Keratinocyte (primary cell): ENCODE results near the gene ST8SIA2. TPM values are rescaled to one million over a fixed set of nuclear protein-coding genes. Genes with fewer than 3 reads are reported as not detected.

Experiments
- DNase-seq: peaks from one replicate; pipeline ENCODE4 v3.0.0-alpha.2; 2011; ENCODE audit warnings: low read depth, missing footprints, low spot score
- FAIRE-seq: peaks from 2 replicates; lab custom pipeline; 2011; peaks lifted over from hg19 to GRCh38; lab: Jason Lieb, UNC
- H2AFZ ChIP-seq: 2 replicates; pipeline ENCODE4 v1.6.0; 2012; ENCODE audit warnings: low read length, control low read depth, inconsistent platforms; ENCODE audit not compliant: control insufficient read depth
- H3K27ac ChIP-seq: 2 replicates; pipeline ENCODE4 v1.5.1; 2011; ENCODE audit warnings: low read length; ENCODE audit not compliant: control insufficient read depth, insufficient read depth
- H3K27me3 ChIP-seq: 3 replicates; pipeline ENCODE4 v1.6.0; 2011; ENCODE audit warnings: low read length; ENCODE audit not compliant: control insufficient read depth, insufficient read depth; ENCODE audit errors: extremely low read depth
- H3K36me3 ChIP-seq, 2 experiments: 2 replicates in 1 of 2; 3 replicates in 1 of 2; pipeline ENCODE4 v1.5.1; 2011; ENCODE audit warnings: low read length in 2 of 2, mild to moderate bottlenecking in 1 of 2; ENCODE audit not compliant: control insufficient read depth in 2 of 2, insufficient read depth in 2 of 2; ENCODE audit errors: extremely low read depth in 1 of 2
- H3K4me1 ChIP-seq: 3 replicates; pipeline ENCODE4 v1.5.1; 2011; ENCODE audit warnings: low read length; ENCODE audit not compliant: control insufficient read depth, insufficient read depth; ENCODE audit errors: extremely low read depth
- H3K4me2 ChIP-seq: 3 replicates; pipeline ENCODE4 v1.6.0; 2011; ENCODE audit warnings: low read depth, low read length; ENCODE audit not compliant: control insufficient read depth, insufficient read depth; ENCODE audit errors: extremely low read depth
- H3K4me3 ChIP-seq, 3 experiments: fragments of 200-600 bp in 1 of 3; sonication (generic) in 1 of 3; 2 replicates in 2 of 3; 3 replicates in 1 of 3; pipeline ENCODE4 v1.5.1; 2011 to 2016; ENCODE audit warnings: low read length in 3 of 3, mild to moderate bottlenecking in 3 of 3, control low read depth in 2 of 3, inconsistent platforms in 1 of 3, low read depth in 1 of 3, mixed read lengths in 1 of 3, mixed run types in 1 of 3, moderate library complexity in 1 of 3; ENCODE audit not compliant: control insufficient read depth in 2 of 3, insufficient read depth in 2 of 3; ENCODE audit errors: extremely low read depth in 1 of 3
- H3K79me2 ChIP-seq: 2 replicates; pipeline ENCODE4 v1.6.0; 2012; ENCODE audit warnings: low read length; ENCODE audit not compliant: control insufficient read depth, insufficient read depth
- H3K9ac ChIP-seq: 3 replicates; pipeline ENCODE4 v1.6.0; 2011; ENCODE audit warnings: low read length; ENCODE audit not compliant: control insufficient read depth, insufficient read depth; ENCODE audit errors: extremely low read depth
- H3K9me1 ChIP-seq: 3 replicates; pipeline ENCODE4 v1.6.0; 2011; ENCODE audit warnings: low read length; ENCODE audit not compliant: control insufficient read depth, insufficient read depth; ENCODE audit errors: extremely low read depth
- H3K9me3 ChIP-seq: 2 replicates; pipeline ENCODE4 v1.5.1; 2012; ENCODE audit warnings: low read depth, low read length; ENCODE audit not compliant: control insufficient read depth
- H4K20me1 ChIP-seq: 3 replicates; pipeline ENCODE4 v1.6.0; 2011; ENCODE audit warnings: low read length; ENCODE audit not compliant: control insufficient read depth, insufficient read depth; ENCODE audit errors: extremely low read depth
- CTCF ChIP-seq, 3 experiments: IDR thresholded peaks in 1 of 3; conservative IDR thresholded peaks in 1 of 3; optimal IDR thresholded peaks in 1 of 3; 2 replicates in 2 of 3; 3 replicates in 1 of 3; pipeline versions ENCODE3 to v1.5.1; 2011; ENCODE audit warnings: low read length in 3 of 3, mild to moderate bottlenecking in 3 of 3, moderate library complexity in 2 of 3, control low read depth in 1 of 3, inconsistent platforms in 1 of 3; ENCODE audit not compliant: insufficient read depth in 2 of 3; ENCODE audit errors: extremely low read depth in 1 of 3
- EZH2 ChIP-seq: IDR thresholded peaks from one replicate; pipeline ENCODE4 v1.6.1; 2012; ENCODE audit warnings: inconsistent platforms, mild to moderate bottlenecking, low read length, moderate library complexity
- dilution Hi-C: fragments of 300-500 bp; cut with MboI; formaldehyde crosslinking; loops from one replicate; pipeline ENCODE4 v1.7.0; 2020; ENCODE audit warnings: low sequenced_read_pairs; ENCODE audit not compliant: extremely low pct_ligation_motif_present
- polyA plus RNA-seq, 5 experiments: library from polyadenylated mRNA; depleted of rRNA in 3 of 5; stranded (reverse) in 3 of 5; stranded (forward) in 1 of 5; unstranded in 1 of 5; fragments of >200 nt; gene quantifications; 1 replicate in 1 of 5; 2 replicates in 3 of 5; 3 replicates in 1 of 5; pipeline versions ENCODE4 v1.2.1 to v1.2.3, GENCODE V29; 2011 to 2012; ENCODE audit warnings: missing spikeins in 2 of 5, low read depth in 1 of 5, low replicate concordance in 1 of 5

Gene ST8SIA2
- polyA plus RNA-seq, 1 donor (not counting 4 experiments of a cell fraction or from before 2014, with no cell fraction given) = 0.22 TPM

- peak; percentile 17 for FAIRE-seq
- TF ChIP-seq CTCF (optimal IDR thresholded peaks at IDR 0.05 in 1 of 3, IDR thresholded peaks at IDR 0.05 in 1 of 3, conservative IDR thresholded peaks at IDR 0.05 in 1 of 3; ENCODE audit: extremely low read depth in 1 of 3, insufficient read depth in 2 of 3, low read length in 3 of 3) = no peak
- TF ChIP-seq EZH2 = no peak
- peak; percentile 23 for DNase-seq
- Histone ChIP-seq H3K9me3 (no peaks in the 10 kb centered on the region), H2AFZ (no peak overlapping the region), H3K27ac (no peak overlapping the region), H3K36me3 (no peaks in the 10 kb centered on the region), H3K9me1 (no peaks in the 10 kb centered on the region), H3K27me3 (no peaks in the 10 kb centered on the region), H3K4me1 (peaks cover 7% of the 10 kb centered on the region), H3K4me3 (no peak overlapping the region), H3K79me2 (no peaks in the 10 kb centered on the region), H3K4me2 (no peak overlapping the region), H3K9ac (no peak overlapping the region), H4K20me1 (no peaks in the 10 kb centered on the region)
- dilution Hi-C loops = no loop called here
Observed at GRCh38 chr15:92429378-92430068, 35.8 kb downstream of the ST8SIA2 start.

- dilution Hi-C loops = no loop called here
- no peak for TF ChIP-seq CTCF (optimal IDR thresholded peaks at IDR 0.05 in 1 of 3, IDR thresholded peaks at IDR 0.05 in 1 of 3, conservative IDR thresholded peaks at IDR 0.05 in 1 of 3; ENCODE audit: extremely low read depth in 1 of 3, insufficient read depth in 2 of 3, low read length in 3 of 3)
- TF ChIP-seq EZH2 = no peak
- Histone ChIP-seq H3K27me3 (no peaks in the 10 kb centered on the region), H3K9ac (no peak overlapping the region), H3K4me3 (no peak overlapping the region), H3K79me2 (no peaks in the 10 kb centered on the region), H3K27ac (no peak overlapping the region), H4K20me1 (no peaks in the 10 kb centered on the region), H3K4me1 (peaks cover 7% of the 10 kb centered on the region), H3K4me2 (no peak overlapping the region), H2AFZ (no peak overlapping the region), H3K9me3 (no peaks in the 10 kb centered on the region), H3K36me3 (no peaks in the 10 kb centered on the region), H3K9me1 (no peaks in the 10 kb centered on the region)
- FAIRE-seq = no peak
- no peak for DNase-seq
Observed at GRCh38 chr15:92430069-92430440, 36.4 kb downstream of the ST8SIA2 start.
